Fibroblast of villous mesenchyme (primary cell): ENCODE results near the gene PCBP3. TPM values are rescaled to one million over a fixed set of nuclear protein-coding genes. Genes with fewer than 3 reads are reported as not detected.
"Not testable (repeated sequence)": the region's sequence is repeated elsewhere in the genome, so short reads cannot be mapped to it uniquely, and the experiment has no call there.

ENCODE experiments used
- DNase-seq: peaks from one replicate; pipeline ENCODE4 v3.0.0-alpha.2; 2010; ENCODE audit warnings: low read depth
- H3K4me3 ChIP-seq: 2 replicates; pipeline ENCODE4 v1.5.1; 2011; ENCODE audit warnings: low read depth, mild to moderate bottlenecking, low read length
- CTCF ChIP-seq: IDR thresholded peaks from 2 replicates; pipeline ENCODE4 v1.5.1; 2012; ENCODE audit warnings: low read depth, mild to moderate bottlenecking, low read length; ENCODE audit not compliant: insufficient read depth
- total RNA-seq: library from RNA; depleted of rRNA; stranded (reverse); fragments of >200 nt; gene quantifications from 2 replicates; pipeline ENCODE4 v1.2.3, GENCODE V29; 2012

Gene PCBP3
- total RNA-seq, 1 donor, result 1.3 TPM

GRCh38 chr21:45622416-45623097 is 21.0 kb upstream of the PCBP3 start:
- H3K4me3 ChIP-seq, result no peak overlapping the region
- TF ChIP-seq CTCF, result no peak
- no peak for DNase-seq

GRCh38 chr21:45623436-45623835 is 20.1 kb upstream of the PCBP3 start:
- no peak for TF ChIP-seq CTCF
- DNase-seq, result no peak
- H3K4me3 ChIP-seq, result no peak overlapping the region

- DNase-seq, H3K4me3 ChIP-seq: not testable (repeated sequence)
Measured at GRCh38 chr21:45626127-45626526, 17.4 kb upstream of the PCBP3 start.

- H3K4me3 ChIP-seq, result no peak overlapping the region
- no peak for TF ChIP-seq CTCF
- DNase-seq, result no peak
Measured at GRCh38 chr21:45629046-45629981, 14.2 kb upstream of the PCBP3 start.

GRCh38 chr21:45630066-45630694 is 13.3 kb upstream of the PCBP3 start:
- DNase-seq, result no peak
- TF ChIP-seq CTCF, result no peak
- H3K4me3 ChIP-seq, result no peak overlapping the region

GRCh38 chr21:45630876-45631275 is 12.6 kb upstream of the PCBP3 start:
- no peak for TF ChIP-seq CTCF
- H3K4me3 ChIP-seq, result no peak overlapping the region
- no peak for DNase-seq

GRCh38 chr21:45631540-45631939 is 12.0 kb upstream of the PCBP3 start:
- no peak overlapping the region for H3K4me3 ChIP-seq
- DNase-seq, result no peak
- TF ChIP-seq CTCF, result no peak
